Body of pancreas (tissue), 4 donors: Measurements from ENCODE around the gene CASZ1.

Experiments
- POLR2A ChIP-seq, 3 donors: fragments of 450-650 bp; IDR thresholded peaks; one replicate each; pipeline ENCODE4 v1.6.1; 2016; ENCODE audit warnings: antibody characterized with exemption in 3 of 3, mild to moderate bottlenecking in 2 of 3
- TF ChIP-seq, protein P1 (sequence below), 7 experiments: fragments of 450-650 bp in 4 of 7; fragments of 200-600 bp in 3 of 7; sonication (generic) in 3 of 7; IDR thresholded peaks; one replicate each; pipeline ENCODE4 v1.5.1; 2016 to 2019; ENCODE audit warnings: antibody characterized with exemption in 7 of 7

DNA sequence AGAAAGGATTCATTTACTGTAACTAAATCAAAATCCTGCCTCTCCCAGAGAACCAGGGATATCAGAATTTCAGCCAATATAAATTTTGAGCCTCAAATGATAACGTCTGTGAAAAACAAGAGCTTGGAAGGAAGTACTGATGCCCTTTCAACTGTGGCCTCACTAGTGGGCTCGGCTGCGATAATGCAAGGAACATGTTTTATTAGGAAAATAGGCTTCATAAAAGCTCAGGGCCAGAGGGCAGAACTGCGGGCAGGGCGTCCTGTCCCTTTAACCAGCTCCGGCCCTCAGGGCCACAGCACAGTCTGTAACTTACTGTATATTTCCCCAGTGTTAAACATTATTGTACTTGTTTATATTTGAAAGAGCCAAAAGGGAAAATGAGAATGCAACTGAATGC lies 199.7 kb downstream of the CASZ1 start:
- no peak for TF ChIP-seq POLR2A (IDR thresholded peaks at IDR 0.05)
- TF ChIP-seq, protein P1, sequence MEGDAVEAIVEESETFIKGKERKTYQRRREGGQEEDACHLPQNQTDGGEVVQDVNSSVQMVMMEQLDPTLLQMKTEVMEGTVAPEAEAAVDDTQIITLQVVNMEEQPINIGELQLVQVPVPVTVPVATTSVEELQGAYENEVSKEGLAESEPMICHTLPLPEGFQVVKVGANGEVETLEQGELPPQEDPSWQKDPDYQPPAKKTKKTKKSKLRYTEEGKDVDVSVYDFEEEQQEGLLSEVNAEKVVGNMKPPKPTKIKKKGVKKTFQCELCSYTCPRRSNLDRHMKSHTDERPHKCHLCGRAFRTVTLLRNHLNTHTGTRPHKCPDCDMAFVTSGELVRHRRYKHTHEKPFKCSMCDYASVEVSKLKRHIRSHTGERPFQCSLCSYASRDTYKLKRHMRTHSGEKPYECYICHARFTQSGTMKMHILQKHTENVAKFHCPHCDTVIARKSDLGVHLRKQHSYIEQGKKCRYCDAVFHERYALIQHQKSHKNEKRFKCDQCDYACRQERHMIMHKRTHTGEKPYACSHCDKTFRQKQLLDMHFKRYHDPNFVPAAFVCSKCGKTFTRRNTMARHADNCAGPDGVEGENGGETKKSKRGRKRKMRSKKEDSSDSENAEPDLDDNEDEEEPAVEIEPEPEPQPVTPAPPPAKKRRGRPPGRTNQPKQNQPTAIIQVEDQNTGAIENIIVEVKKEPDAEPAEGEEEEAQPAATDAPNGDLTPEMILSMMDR (IDR thresholded peaks at IDR 0.05) = no peak
